Ovary (tissue), 3 donors: ENCODE measurements around the gene CLBA1.

Source experiments
- EP300 ChIP-seq: sonication (generic); formaldehyde crosslinking; IDR thresholded peaks from one replicate; pipeline ENCODE4 v1.6.1; 2017; ENCODE audit warnings: antibody characterized with exemption
- POLR2A ChIP-seq: fragments of 450-650 bp; IDR thresholded peaks from one replicate; pipeline ENCODE4 v1.6.1; 2017; ENCODE audit warnings: antibody characterized with exemption, mild to moderate bottlenecking, moderate library complexity
- TF ChIP-seq, protein P1 (sequence below), 3 donors: fragments of 450-650 bp in 2 of 3; fragments of 200-600 bp in 1 of 3; IDR thresholded peaks; one replicate each; pipeline versions ENCODE4 v1.5.1 to v1.8.0; 2016 to 2022; ENCODE audit warnings: antibody characterized with exemption in 3 of 3, mild to moderate bottlenecking in 1 of 3
- donor health status: DM: no; HTN: no; CAD: no.

DNA sequence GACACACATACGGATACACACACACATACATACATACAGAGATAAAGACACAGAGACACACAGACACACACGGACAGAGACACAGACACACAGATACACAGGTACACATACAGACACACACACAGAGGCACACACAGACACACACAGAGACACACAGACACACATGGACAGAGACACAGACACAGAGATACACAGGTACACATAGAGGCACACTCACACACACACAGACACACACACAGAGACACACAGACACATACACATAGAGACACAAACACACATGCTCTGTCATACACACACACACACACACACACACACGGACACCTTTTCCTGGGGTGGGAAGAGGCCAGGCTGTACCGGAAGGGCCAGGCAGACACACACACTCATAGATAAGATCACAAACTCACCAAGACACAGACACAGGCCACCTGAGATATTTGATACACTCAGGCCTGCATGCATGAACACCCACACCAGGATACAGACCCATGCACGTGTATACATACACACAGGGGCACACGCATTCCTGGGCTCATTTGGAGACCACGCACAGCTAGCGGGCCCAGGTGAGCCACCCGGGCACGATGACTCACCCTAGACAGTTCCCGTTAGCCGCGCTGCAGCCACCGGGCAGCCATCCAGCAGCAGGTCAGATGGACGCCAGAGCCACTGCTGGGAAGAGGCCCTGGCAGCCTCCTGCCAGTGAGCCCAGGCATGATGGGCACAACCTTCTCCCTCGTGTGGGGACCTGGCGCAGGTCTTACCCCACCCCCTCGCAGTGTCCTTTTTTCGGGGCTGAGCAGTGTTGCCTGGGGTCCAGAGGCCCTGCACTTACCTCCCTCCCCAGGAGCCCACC lies 5.6 kb upstream of the CLBA1 start:
- TF ChIP-seq, protein P1, sequence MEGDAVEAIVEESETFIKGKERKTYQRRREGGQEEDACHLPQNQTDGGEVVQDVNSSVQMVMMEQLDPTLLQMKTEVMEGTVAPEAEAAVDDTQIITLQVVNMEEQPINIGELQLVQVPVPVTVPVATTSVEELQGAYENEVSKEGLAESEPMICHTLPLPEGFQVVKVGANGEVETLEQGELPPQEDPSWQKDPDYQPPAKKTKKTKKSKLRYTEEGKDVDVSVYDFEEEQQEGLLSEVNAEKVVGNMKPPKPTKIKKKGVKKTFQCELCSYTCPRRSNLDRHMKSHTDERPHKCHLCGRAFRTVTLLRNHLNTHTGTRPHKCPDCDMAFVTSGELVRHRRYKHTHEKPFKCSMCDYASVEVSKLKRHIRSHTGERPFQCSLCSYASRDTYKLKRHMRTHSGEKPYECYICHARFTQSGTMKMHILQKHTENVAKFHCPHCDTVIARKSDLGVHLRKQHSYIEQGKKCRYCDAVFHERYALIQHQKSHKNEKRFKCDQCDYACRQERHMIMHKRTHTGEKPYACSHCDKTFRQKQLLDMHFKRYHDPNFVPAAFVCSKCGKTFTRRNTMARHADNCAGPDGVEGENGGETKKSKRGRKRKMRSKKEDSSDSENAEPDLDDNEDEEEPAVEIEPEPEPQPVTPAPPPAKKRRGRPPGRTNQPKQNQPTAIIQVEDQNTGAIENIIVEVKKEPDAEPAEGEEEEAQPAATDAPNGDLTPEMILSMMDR (IDR thresholded peaks at IDR 0.05): no peak
- TF ChIP-seq POLR2A: no peak
- TF ChIP-seq EP300: no peak
